ENCODE results near the gene DTYMK.

DTYMK gene

DNA sequence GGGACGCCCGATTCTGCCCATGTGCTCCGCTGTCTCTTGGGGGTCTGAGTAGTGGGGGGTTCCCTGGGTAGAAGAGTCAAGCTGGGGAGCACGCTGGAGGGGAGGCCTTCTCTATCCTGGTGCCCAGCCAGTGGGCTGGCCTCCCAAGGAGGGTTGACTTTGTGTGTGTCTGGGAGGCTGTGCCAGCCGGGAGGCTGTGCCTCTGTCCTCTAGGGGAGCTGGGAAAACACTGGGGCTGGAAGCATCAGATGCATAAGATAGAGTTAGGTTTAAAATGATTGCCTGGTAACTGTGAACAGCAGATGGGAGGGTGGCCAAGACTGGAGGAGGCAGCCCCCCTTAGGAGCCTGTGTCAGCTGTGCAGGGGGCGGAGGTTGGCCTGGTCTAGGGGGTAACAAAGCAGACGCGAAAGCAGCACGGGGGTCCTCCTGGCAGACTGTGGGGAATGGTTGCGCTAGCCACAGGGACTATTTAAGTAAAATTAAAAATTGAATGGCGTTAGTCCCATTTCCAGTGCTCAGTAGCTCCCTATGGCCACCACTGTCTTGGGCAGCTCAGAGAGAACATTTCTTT, 16.5 kb upstream of the DTYMK start:
- DNase-seq: no peak

- peak; percentile 47 to 51 for DNase-seq
Measured at GRCh38 chr2:241702155-241703031, 15.8 kb upstream of the DTYMK start.

DNA sequence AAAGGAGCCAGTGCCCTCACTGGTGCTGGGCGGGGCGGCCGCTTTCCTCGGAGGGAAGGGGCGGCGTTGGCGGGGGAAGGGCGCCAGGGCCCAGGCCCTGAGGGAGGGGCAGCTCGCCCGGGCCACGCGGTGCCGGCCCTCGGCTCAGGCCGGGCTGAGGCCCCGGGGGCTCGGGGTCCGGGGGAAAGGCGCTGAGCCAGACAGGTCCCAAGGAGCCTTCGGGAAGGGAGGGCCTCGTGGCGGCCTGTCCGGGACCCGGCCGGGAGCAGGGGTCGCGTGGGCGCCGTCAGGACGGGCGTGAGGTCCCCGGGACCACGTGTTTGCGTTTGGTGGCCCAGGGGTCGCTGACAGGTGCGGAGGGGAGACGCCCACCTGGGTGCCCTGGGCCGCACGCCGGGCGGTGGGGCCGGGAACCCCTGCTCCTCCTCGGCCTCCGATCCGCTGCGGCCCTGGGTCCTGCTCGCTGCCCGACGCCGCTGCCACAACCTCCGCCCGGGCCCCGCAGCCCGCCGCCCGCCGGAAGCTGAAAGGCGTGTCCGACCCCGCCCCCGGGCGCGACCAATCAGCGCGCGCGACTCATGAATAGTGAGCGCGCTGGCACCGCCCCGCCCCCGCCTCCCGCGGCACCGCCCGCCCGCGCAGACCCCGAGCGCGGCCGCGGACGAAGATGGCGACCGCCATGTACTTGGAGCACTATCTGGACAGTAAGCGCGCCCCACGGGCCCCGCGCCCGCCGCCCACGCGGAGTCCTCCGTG, 15.0 kb upstream of the DTYMK start, which contains the start of gene ING5:
Gene ING5 (plus strand): TSS at position 641 of the 756 bp plus-strand sequence. CDS start 27 bp downstream, at position 668.
- peak; percentile 82 to 83 for DNase-seq

- DNase-seq: peak in 1 of 2 experiments; percentile 87
Measured at GRCh38 chr2:241701149-241701398, 14.5 kb upstream of the DTYMK start.

DNA sequence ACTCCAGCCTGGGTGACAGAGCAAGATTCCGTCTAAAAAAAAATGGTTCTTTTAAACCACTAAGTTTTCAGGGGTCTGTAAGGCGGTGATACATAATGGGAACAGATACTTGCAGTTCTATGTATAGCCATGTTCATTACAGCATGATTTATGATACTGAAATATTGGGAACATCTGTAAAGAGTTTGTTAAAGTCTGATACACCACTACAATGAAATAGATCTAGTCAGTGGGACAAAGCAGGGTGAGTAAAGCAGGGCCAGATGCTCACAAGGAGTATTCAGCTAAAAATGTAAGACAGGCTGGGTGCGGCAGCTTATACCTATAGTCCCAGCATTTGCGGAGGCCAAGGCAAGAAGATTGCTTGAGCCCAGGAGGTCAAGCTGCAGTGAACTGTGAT, 9.0 kb upstream of the DTYMK start:
- no peak for DNase-seq

- no peak for DNase-seq
Measured at GRCh38 chr2:241692448-241692847, 5.8 kb upstream of the DTYMK start.

DNA sequence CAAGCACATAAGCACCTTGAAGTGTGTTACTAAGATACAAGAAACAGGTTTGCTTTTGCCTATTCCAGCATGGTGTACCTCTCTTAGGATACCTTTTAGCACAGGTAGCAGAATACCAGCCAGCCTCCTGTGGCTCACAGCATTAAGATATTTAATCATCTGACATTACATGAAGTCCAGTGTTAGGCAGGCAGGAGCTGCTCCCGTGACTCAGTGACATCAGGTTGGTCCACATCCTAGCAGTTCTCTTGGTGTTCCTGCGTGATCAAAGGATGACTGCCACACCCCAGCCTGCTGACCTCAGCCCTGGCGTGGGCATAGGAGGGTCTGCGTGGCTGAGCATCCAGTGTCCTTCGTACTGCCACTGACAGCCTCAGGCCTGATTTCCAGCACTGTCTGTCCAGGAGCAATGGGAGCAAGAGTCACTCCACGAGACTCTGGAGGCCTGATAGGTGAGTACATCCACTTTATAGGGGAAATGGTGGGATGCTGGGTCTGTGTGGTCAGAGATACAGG, 3.6 kb upstream of the DTYMK start:
- DNase-seq: no peak

- no peak for DNase-seq
Measured at GRCh38 chr2:241689306-241689705, 2.7 kb upstream of the DTYMK start.

DNA sequence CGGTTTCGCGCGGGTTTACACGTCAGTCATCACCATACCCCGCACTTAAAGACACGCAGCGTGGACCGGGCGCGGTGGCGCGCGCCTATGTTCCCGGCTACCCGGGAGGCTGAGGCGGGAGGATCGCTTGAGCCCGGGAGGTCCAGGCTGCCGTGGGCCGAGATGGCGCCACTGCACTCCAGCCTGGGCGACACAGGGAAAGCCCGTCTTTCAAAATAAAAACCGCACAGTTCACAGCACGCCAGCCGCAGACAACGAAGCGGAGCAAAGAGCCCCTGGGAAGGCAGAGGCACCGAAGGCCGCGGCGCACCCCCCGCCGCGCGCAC, 328 bp downstream of the DTYMK start:
- no peak for DNase-seq

DNA sequence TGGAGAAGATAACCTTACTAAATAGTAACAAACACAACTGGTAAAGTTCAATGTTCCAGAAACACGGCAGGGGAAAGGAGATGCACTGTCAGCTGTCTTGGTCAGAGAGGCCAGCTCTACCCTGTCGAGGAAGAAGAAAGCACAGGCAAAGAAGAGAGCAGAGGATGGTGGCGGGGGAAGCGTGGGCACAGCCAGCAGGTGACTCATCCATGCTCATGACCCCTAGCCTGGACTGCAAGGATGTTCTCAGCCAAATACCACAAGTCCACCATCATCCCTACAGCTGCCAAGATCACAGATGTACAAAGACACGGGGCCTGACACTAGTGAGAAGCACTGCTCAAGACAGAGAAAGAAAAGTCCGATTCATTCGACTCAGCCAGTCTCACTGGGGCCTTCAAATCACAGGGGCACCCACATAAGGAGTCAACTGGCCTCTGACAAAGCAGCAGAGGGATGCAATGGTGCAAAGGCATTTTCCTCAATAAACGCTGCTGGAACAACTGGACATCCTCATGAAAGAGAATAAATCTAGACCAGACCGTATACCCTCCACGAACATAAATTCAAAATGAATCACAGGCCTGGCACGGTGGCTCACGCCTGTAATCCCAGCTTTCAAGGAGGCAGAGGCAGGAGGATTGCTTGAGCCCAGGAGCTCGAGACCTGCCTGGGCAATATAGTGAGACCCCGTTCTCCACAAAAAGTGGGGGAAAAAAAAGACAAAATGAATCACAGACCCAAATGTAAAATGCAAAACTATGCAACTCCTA, 5.6 kb downstream of the DTYMK start:
- no peak for DNase-seq

- no peak for DNase-seq
Measured at GRCh38 chr2:241680044-241680443, 6.6 kb downstream of the DTYMK start.

GRCh38 chr2:241678784-241679540, 7.7 kb downstream of the DTYMK start:
- DNase-seq: no peak

DNA sequence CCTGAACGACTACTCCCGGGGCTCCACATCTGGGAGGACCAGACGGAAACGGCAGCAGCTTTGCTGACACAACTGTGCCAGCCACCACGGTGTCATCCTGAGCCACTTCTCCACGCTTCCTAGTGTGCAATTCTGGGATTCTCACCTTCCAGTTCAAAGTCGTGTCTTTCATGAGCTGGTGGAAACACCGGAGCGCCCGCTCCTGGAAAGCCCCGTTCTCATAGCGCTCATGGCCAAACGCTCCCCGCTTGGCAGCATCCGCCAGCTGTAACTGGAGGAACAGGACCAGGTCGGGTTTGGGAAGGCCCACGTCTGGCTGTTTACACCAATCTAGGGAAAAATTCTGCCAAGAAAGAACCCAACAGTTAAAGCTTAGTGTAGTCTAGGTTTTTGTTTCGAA, 8.3 kb downstream of the DTYMK start:
- no peak for DNase-seq

DNA sequence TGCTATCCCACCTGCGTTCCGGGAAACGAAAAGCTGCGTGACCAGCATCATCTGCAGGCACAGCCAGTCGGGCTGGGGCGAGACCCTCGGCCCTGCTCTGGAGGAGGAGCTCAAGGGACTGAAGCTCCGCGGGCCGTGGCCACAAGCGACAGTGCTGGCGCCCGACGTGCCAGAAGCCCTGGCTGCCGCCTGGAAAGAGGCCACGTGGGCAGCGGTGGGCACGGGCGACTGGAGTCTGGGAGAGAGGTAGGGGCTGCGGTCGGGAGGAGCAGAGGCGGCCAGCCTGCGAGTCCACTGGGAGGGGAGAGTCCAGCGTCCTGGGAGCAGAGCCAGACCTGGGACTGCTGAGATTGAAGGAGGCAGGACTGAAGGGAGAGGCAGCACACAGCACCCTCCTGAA, 9.2 kb downstream of the DTYMK start:
- no peak for DNase-seq

DNA sequence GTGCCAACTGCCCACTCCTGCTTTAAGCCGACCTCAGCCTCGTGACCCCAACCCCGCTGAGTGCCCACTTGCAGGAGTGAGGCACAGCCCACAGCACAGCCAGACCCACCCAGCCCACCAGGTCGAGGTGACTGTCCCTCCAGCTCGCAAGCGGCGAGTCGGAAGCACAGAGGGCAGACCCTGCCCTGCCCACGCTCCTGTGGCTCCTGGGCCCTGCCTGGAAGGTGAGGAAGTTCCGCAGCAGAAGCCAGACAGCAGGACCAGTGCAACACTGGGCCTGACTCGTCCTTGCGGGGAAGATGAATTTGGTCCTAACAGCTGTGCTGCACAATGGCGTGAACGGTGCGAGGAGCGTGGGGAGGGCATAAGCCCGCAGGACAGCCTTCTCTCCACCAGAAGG, 9.9 kb downstream of the DTYMK start:
- DNase-seq: no peak

GRCh38 chr2:241675885-241676284, 10.7 kb downstream of the DTYMK start:
- DNase-seq: no peak

DNA sequence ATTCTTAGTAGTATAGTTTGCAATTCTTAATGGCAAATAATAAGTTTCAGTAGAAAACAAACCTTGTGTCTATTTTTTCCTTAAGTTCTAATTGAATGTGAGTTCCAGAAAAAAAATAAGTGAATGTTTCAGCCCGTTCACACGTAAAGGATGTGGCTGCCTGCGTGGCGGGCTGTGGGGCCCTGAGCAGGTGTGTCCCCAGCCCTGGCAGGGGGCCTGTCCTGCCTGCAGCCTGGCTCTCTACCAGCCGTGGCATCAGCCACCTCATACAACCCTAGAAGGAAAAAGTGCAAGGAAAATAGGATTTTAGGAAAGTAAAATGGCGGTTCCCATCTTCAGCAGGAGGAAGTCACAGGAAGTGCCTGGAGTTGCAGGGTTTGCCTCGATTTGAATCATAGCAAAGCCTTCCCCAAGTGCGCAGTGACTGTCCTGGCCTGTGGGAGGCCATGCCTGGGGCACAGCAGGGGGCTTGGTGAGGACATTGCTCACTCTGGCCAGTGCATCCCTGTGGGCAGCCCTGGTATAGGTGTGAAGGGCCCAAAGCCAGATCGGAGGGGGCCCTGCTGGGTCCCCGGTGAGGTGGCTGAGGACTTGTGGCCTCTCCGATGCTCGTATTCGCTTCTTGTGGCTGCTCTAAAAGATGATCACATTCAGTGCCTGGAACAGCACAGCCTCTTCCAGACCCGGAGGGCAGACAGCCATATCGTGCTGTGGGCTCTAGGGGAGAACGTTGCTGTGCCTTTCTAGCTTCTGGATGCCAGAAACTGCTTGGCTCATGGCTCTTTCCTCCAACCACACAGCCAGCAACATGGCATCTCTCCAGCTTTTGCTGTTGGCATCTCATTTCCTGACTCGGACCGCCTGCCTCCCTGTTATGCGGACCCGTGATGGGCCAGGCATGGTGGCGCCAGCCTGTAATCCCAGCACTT, 12.6 kb downstream of the DTYMK start:
- DNase-seq: no peak

DNA sequence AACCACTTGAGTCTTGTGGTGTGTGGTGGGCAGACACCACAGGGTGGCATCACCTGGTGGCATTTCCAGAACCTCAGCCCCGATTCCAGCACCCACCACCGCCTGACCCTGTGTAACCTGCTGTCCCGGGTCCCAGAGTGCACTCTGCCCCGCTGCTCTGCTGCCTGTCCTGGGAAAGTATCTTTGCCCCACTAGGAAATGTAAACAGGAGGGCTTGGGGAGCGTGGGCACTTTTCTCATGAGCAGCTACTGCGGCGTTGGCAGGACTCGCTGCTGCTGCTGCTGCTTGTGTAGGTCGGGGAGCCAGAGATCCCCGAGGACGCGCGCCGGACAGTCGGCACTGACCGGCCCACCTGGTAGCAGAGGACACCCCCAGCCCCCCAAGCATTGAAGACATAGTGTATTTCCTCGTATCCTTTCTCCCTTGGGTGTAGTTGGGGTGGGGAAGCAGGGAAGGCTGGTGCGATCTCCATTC, 13.4 kb downstream of the DTYMK start:
- no peak for DNase-seq

GRCh38 chr2:241672243-241673188, 14.1 kb downstream of the DTYMK start:
- DNase-seq: no peak

Data from AML-193 (cell line).